A549 treated with Mapracorat at 1 μM for 4 hours (cell line): ENCODE data around the gene PLCD3. TPM values are rescaled to one million over a fixed set of nuclear protein-coding genes. Genes with fewer than 3 reads are reported as not detected.

Experiments used
- total RNA-seq: library from RNA; stranded (reverse); fragments of 200-300 nt; extraction: Qiagen RNA extraction; gene quantifications from 5 replicates; pipeline ENCODE4 v1.2.3, GENCODE V29; 2022

Gene PLCD3
- 148 to 196 TPM (median 180 TPM) in 5 replicates for total RNA-seq

GRCh38 chr17:45132320-45132571, at the start of gene PLCD3:
Gene PLCD3, minus strand, starts transcription at chr17:45132515. Its CDS starts 105 bp downstream, at chr17:45132410.

DNA sequence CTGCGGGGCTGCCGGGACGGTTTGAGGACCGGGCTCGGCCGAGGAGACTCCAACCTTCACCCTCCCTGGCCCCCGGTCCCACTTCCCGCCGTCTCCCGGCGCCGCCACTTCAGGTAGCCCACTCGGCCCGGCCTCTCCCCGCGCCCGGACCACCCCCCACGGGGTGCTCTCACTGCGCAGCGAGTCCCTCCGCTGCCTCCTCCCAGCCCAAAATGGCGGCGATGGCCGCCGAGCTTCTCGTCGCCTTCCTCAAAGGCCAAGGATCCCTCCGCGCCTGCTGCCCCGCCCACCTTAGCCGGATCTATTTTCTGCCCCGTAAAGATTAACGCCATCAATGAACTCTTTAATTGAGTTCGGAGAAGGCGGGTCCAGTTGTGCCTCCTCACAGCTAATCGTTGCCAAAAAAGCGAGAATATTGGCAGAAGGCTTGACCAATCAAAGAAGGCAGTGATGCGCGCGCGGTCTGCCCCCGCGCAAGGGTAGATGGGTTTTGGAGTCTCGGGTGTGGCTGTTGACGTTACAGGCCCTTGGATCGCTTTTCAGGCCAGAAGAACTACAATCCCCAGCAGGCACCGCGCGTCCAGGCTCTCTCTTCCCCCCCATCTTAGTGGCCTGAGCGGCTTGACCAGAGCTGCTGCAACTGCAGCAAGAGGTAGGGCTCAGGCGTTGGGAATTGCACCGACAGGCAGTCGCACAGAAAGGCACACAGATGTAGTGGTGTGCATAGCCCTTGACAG, 29.1 kb upstream of the PLCD3 start, which contains the start of gene HEXIM2:
Gene HEXIM2, plus strand, starts transcription at position 588 of the 737 bp plus-strand sequence. CDS start 919 bp downstream, outside the sequence.

DNA sequence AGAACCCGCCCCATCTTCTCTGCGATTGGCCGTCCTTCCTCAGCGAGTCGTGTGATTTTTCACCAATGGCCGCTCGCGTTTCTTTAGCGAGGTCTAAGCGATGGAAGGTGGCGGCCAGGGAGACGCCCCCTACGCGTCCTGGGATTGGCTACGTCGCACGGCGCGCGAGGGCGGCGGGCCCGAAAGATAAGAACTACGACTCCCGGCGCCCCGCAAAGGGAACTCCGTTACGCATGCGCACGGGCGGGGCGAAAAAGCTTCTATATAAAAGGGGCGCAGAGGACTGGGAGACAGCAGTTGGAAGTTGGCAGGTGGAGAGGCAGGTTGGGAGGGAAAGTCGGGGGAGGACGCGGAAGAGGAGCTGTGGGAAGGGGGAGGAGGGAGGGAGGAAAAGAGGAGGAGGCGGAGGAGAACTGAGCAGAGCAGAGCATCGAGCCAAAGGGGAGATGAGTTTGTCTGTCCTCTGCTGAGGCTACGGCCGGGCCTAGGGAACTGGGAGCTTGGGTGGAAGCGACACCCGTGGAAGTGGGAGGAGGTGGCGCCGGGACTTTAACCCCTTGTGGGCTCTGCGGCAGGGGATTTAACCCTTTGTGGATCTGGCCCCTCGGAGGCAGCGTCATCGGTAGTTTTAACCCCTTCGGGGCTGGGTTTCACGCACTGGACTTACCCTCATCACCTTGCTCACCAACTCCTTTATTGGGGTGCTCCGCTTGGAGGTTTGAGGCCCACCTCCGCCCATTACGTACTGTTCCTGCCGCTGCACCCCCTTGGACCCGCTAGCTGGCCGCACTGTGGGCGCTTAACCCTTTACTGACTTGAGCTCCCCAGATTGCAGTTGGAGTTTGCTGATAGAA, 16.1 kb upstream of the PLCD3 start, which contains the start of gene HEXIM1:
Gene HEXIM1, plus strand, starts transcription at position 293 of the 854 bp plus-strand sequence. CDS start 716 bp downstream, outside the sequence.

DNA sequence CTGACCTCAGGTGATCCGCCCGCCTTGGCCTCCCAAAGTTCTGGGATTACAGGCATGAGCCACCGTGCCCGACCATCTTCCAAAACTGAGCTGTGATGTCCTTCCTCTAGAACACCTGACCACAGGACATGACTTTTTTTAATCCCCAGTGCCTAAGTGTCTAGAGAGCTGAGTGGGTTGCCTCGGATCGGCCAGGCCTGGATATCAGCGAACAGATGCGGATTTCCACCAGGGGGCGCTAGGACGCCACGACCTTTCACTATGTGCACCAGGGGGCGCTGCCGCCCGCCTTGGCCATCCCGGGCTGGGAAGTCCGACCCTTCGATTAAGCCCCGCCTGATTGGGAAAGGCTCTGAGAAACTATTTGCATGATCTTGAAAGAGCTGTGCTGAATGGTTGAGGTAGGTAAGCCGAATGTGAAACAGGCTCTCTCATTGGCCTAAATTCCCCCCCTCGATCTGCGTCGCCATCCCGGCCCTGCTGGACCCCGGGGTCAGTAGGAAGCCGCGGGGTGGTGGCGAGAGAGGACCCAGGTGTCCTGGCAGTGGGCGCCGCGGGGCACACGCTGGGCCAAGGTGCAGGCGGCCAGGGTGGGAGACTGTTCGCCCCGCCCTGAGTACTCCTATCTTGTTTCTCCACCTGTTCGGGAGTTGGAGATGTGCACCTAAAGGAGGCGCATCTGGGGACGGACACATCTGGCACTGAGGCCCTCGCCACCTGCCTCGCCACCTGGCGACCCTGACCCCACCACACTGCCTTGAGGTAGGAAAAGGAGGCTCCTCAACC, 3.1 kb upstream of the PLCD3 start, which contains the start of gene ACBD4:
Gene ACBD4, plus strand, starts transcription at position 496 of the 786 bp plus-strand sequence. CDS start 458 bp downstream, outside the sequence.

DNA sequence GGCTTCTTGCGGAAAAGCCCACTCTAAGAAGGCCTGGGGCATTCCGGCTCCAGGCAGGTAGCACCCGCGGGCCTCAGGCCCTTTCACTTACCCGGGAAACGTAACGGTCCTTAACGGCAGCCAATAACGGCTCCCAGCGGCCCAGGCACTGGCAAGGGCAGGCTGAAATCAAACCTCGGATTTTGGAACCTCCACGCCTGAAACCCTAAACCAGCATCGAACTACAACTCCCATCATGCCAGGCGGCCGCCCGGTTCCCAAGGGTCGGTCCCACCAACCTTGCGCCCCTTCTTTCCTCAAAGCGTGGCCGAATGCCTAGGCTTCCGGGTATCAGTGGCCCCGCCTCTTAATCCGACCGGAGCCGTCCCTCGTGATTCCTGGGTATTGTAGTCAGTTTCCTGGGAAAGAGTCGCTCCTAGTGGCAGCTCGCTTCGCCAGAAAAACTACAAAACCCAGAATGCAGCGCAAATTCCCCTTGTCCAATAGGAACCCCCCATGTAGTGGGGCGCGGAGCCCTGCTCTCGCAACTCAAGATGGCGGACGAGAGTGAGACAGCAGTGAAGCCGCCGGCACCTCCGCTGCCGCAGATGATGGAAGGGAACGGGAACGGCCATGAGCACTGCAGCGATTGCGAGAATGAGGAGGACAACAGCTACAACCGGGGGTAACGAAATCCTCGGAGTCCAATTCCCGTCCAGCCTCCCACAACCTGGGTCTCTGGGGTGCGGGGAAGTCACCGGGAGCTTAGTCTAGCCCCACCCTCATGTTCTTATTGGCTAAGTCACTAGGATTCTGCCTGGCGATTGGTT, 71.3 kb downstream of the PLCD3 start, which contains the start of gene NMT1:
Gene NMT1, plus strand, starts transcription at position 521 of the 809 bp plus-strand sequence. Its CDS starts 13 bp downstream, at position 534.

Other genes starting within 250 kb of the PLCD3 start
- 139 to 151 TPM (median 147 TPM) in 5 replicates for gene EFTUD2, start 233.1 kb downstream of the PLCD3 start, total RNA-seq
- 0.27 to 1.1 TPM (median 0.67 TPM) in 5 replicates for gene GFAP, start 217.0 kb downstream of the PLCD3 start, total RNA-seq
- 27.3 to 41.2 TPM (median 39.2 TPM) in 5 replicates for gene KIF18B, start 184.7 kb downstream of the PLCD3 start, total RNA-seq
- gene C1QL1, start 164.2 kb downstream of the PLCD3 start, total RNA-seq: 16.2 to 33.3 TPM (median 28.4 TPM) in 5 replicates
- gene DCAKD, start 80.9 kb downstream of the PLCD3 start, total RNA-seq: 14.5 to 19.0 TPM (median 18.0 TPM) in 5 replicates
- gene NMT1, start 71.2 kb downstream of the PLCD3 start, total RNA-seq: 174 to 303 TPM (median 184 TPM) in 5 replicates
- gene ACBD4, start 3.2 kb upstream of the PLCD3 start, total RNA-seq: 6.0 to 8.5 TPM (median 8.2 TPM) in 5 replicates
- gene HEXIM1, start 16.0 kb upstream of the PLCD3 start, total RNA-seq: 40.6 to 48.2 TPM (median 43.3 TPM) in 5 replicates
- gene HEXIM2, start 29.4 kb upstream of the PLCD3 start, total RNA-seq: 12.6 to 19.7 TPM (median 13.9 TPM) in 5 replicates
- 29.3 to 36.7 TPM (median 35.7 TPM) in 5 replicates for gene FMNL1, start 89.4 kb upstream of the PLCD3 start, total RNA-seq
- gene SPATA32, start 129.6 kb upstream of the PLCD3 start, total RNA-seq: 0.07 to 0.24 TPM (median 0.19 TPM) in 5 replicates
- 35.6 to 67.4 TPM (median 48.8 TPM) in 5 replicates for gene MAP3K14, start 184.5 kb upstream of the PLCD3 start, total RNA-seq